ENCODE results near the gene PXK.

DNA sequence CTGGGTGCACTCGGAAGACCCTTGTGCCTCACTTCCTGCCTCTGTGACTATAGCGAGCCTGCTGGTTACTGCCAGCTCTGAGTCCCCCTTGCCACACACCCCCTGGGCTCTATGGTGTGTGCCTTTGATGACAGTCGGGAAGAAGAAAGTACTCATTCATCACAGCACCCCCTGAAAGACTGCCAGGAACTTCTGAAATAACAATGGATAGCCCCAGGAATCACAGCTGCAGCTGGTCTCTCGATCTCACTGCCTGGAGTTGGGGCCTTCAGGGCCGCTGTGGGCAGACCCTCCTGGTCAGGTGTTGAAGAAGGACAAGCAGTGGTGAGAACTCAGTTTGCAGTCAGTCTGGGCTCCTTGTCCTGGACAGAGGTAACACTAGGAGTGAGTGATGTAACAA lies 36.4 kb upstream of the PXK start:
- TF ChIP-seq, protein P1, sequence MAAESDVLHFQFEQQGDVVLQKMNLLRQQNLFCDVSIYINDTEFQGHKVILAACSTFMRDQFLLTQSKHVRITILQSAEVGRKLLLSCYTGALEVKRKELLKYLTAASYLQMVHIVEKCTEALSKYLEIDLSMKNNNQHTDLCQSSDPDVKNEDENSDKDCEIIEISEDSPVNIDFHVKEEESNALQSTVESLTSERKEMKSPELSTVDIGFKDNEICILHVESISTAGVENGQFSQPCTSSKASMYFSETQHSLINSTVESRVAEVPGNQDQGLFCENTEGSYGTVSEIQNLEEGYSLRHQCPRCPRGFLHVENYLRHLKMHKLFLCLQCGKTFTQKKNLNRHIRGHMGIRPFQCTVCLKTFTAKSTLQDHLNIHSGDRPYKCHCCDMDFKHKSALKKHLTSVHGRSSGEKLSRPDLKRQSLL (tag by site-specific recombination; IDR thresholded peaks at IDR 0.05): no peak
- TF ChIP-seq, protein P2, sequence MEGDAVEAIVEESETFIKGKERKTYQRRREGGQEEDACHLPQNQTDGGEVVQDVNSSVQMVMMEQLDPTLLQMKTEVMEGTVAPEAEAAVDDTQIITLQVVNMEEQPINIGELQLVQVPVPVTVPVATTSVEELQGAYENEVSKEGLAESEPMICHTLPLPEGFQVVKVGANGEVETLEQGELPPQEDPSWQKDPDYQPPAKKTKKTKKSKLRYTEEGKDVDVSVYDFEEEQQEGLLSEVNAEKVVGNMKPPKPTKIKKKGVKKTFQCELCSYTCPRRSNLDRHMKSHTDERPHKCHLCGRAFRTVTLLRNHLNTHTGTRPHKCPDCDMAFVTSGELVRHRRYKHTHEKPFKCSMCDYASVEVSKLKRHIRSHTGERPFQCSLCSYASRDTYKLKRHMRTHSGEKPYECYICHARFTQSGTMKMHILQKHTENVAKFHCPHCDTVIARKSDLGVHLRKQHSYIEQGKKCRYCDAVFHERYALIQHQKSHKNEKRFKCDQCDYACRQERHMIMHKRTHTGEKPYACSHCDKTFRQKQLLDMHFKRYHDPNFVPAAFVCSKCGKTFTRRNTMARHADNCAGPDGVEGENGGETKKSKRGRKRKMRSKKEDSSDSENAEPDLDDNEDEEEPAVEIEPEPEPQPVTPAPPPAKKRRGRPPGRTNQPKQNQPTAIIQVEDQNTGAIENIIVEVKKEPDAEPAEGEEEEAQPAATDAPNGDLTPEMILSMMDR (tag by site-specific recombination; IDR thresholded peaks at IDR 0.05): no peak

Data from HEK293 (cell line).